ENCODE results near the gene PSMA1. TPM values are rescaled to one million over a fixed set of nuclear protein-coding genes. Genes with fewer than 3 reads are reported as not detected.

Gene PSMA1
- polyA plus RNA-seq, 3 donors: 163 to 228 (median 201) TPM

- no peaks in the 10 kb centered on the region for H3K4me1 Mint-ChIP-seq
- H3K36me3 ChIP-seq (replicated peaks in 1 of 2; ENCODE audit: control insufficient read depth in 1 of 2, insufficient read depth in 2 of 2, low read length in 2 of 2): peaks cover 70 to 94% of the 10 kb centered on the region in 2 donors
- TF ChIP-seq CTCF (IDR thresholded peaks at IDR 0.05): no peak
Observed at GRCh38 chr11:14458377-14458776, 61.8 kb downstream of the PSMA1 start.

GRCh38 chr11:14455648-14456430 is 64.3 kb downstream of the PSMA1 start:
- Mint-ChIP-seq H3K27ac (no peak overlapping the region), H3K27me3 (ENCODE audit: low read depth in 3 of 3) (no peaks in the 10 kb centered on the region), H3K9me3 (no peaks in the 10 kb centered on the region), H3K4me1 (no peaks in the 10 kb centered on the region), H3K4me3 (no peak overlapping the region), H3K36me3 (peaks cover 55 to 76% of the 10 kb centered on the region in 2 donors)
- Histone ChIP-seq H3K4me1 (ENCODE audit: control insufficient read depth in 1 of 2, insufficient read depth in 2 of 2, low read length in 2 of 2) (no peaks in the 10 kb centered on the region), H3K9me3 (replicated peaks in 1 of 2; ENCODE audit: control insufficient read depth in 1 of 2, insufficient read depth in 1 of 2, low read length in 2 of 2) (no peaks in the 10 kb centered on the region), H3K9ac (ENCODE audit: insufficient read depth, low read length, poor library complexity, severe bottlenecking) (no peak overlapping the region), H3K79me2 (ENCODE audit: insufficient read depth, low read length) (no peaks in the 10 kb centered on the region), H2AFZ (ENCODE audit: insufficient read depth, low read depth, low read length, poor library complexity, severe bottlenecking) (no peak overlapping the region), H3K27me3 (ENCODE audit: control insufficient read depth in 2 of 2, insufficient read depth in 2 of 2, low read length in 2 of 2) (no peaks in the 10 kb centered on the region), H3K4me3 (replicated peaks in 1 of 3; ENCODE audit: low read depth in 2 of 3, low read length in 3 of 3) (no peak overlapping the region), H3K27ac (ENCODE audit: low read depth in 1 of 2, low read length in 2 of 2) (no peak overlapping the region), H3K4me2 (replicated peaks; ENCODE audit: extremely low read depth, low read length, poor library complexity, severe bottlenecking) (no peak overlapping the region), H3K36me3 (replicated peaks in 1 of 2; ENCODE audit: control insufficient read depth in 1 of 2, insufficient read depth in 2 of 2, low read length in 2 of 2) (peaks cover 45 to 79% of the 10 kb centered on the region in 2 donors), H4K20me1 (ENCODE audit: insufficient read depth, low read length) (no peaks in the 10 kb centered on the region)
- intact Hi-C loops (cut with micrococcal nuclease): no loop called here
- DNase-seq: no peak
- 100% methylated on average over 1 of the region's 3 CpGs for WGBS (ENCODE audit: insufficient coverage)
- no peak for TF ChIP-seq CTCF (IDR thresholded peaks at IDR 0.05)

More at GRCh38 chr11:14458377-14458776, 61.8 kb downstream of the PSMA1 start:
- Histone ChIP-seq H3K4me1 (ENCODE audit: control insufficient read depth in 1 of 2, insufficient read depth in 2 of 2, low read length in 2 of 2) (no peaks in the 10 kb centered on the region), H3K9me3 (replicated peaks in 1 of 2; ENCODE audit: control insufficient read depth in 1 of 2, insufficient read depth in 1 of 2, low read length in 2 of 2) (no peaks in the 10 kb centered on the region), H3K27ac (ENCODE audit: low read depth in 1 of 2, low read length in 2 of 2) (no peak overlapping the region), H3K4me3 (replicated peaks in 1 of 3; ENCODE audit: low read depth in 2 of 3, low read length in 3 of 3) (no peak overlapping the region), H3K27me3 (ENCODE audit: control insufficient read depth in 2 of 2, insufficient read depth in 2 of 2, low read length in 2 of 2) (no peaks in the 10 kb centered on the region), H4K20me1 (ENCODE audit: insufficient read depth, low read length) (no peaks in the 10 kb centered on the region), H2AFZ (ENCODE audit: insufficient read depth, low read depth, low read length, poor library complexity, severe bottlenecking) (no peak overlapping the region), H3K79me2 (ENCODE audit: insufficient read depth, low read length) (no peaks in the 10 kb centered on the region), H3K4me2 (replicated peaks; ENCODE audit: extremely low read depth, low read length, poor library complexity, severe bottlenecking) (no peak overlapping the region), H3K9ac (ENCODE audit: insufficient read depth, low read length, poor library complexity, severe bottlenecking) (no peak overlapping the region)
- Mint-ChIP-seq H3K36me3 (peaks cover 55 to 67% of the 10 kb centered on the region in 2 donors), H3K27ac (no peak overlapping the region), H3K27me3 (ENCODE audit: low read depth in 3 of 3) (no peaks in the 10 kb centered on the region), H3K4me3 (no peak overlapping the region), H3K9me3 (no peaks in the 10 kb centered on the region)
- WGBS (ENCODE audit: insufficient coverage): 100% methylated on average over 3 of the region's 3 CpGs
- no peak for DNase-seq
- intact Hi-C loops (cut with micrococcal nuclease): no loop called here

Small RNA genes lying within 50 kb of the gene (small RNA-seq; reads per million reads assigned to genes)
- gene RNU7-49P (ENCODE audit: insufficient read length, low read depth): not detected

Other genes starting within 250 kb of the PSMA1 start
- under 1 TPM in 2 of 3 donors, not detected in 1; 0.19 to 0.31 TPM for gene RRAS2, start 161.2 kb downstream of the PSMA1 start, polyA plus RNA-seq
- 100 to 1,000 TPM in 1 of 3 donors, 10 to 100 TPM in 2; 37.8 to 108 (median 87.1) TPM for gene COPB1, start 20.6 kb downstream of the PSMA1 start, polyA plus RNA-seq
- gene PDE3B, start 123.4 kb upstream of the PSMA1 start, polyA plus RNA-seq: 1 to 10 TPM; 4.0 to 6.0 (median 5.2) TPM

Measured in CD14-positive monocyte (primary cell).